ENCODE data around the gene CP. TPM values are rescaled to one million over a fixed set of nuclear protein-coding genes. Genes with fewer than 3 reads are reported as not detected.

Gene CP
- polyA plus RNA-seq, 1 donor (not counting 4 experiments of a cell fraction or from before 2014, with no cell fraction given), result 0.03 TPM

DNA sequence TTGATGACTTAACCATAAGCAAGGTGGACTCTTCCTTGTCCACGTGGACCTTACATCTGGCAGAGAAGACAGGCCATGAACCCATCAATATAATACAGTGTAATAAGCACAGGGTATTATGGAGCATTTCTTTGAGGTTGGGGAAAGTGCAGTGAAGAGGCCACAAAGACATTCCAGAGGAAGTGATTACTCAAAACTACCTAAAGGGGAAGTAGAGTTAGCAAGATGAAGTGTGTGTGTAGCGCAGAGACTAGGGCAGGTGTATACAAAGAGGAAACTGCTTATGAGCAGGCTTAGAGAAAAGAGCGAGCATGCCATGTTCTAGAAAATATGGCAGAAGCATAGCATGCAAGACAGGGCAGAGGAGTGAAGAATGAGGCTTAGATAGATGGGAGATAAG is 17.9 kb downstream of the CP start:
- no peaks in the 10 kb centered on the region for H3K79me2 ChIP-seq (ENCODE audit: control insufficient read depth, insufficient read depth, low read length)
- no peak overlapping the region for H3K4me3 ChIP-seq (ENCODE audit: control insufficient read depth in 2 of 3, extremely low read depth in 1 of 3, insufficient read depth in 2 of 3, low read depth in 1 of 3, low read length in 3 of 3)
- H2AFZ ChIP-seq (ENCODE audit: control insufficient read depth, low read length), result no peak overlapping the region
- H3K27me3 ChIP-seq (ENCODE audit: control insufficient read depth, extremely low read depth, insufficient read depth, low read length), result no peaks in the 10 kb centered on the region
- H3K27ac ChIP-seq (ENCODE audit: control insufficient read depth, insufficient read depth, low read length), result no peak overlapping the region
- H3K36me3 ChIP-seq (ENCODE audit: control insufficient read depth in 2 of 2, extremely low read depth in 1 of 2, insufficient read depth in 2 of 2, low read length in 2 of 2), result no peaks in the 10 kb centered on the region
- H3K9me3 ChIP-seq (ENCODE audit: control insufficient read depth, low read depth, low read length), result no peaks in the 10 kb centered on the region
- H4K20me1 ChIP-seq (ENCODE audit: control insufficient read depth, extremely low read depth, insufficient read depth, low read length), result no peaks in the 10 kb centered on the region
- H3K4me2 ChIP-seq (ENCODE audit: control insufficient read depth, extremely low read depth, insufficient read depth, low read depth, low read length), result no peak overlapping the region
- TF ChIP-seq EZH2 (IDR thresholded peaks at IDR 0.05; ENCODE audit: low read length), result no peak
- TF ChIP-seq CTCF (optimal IDR thresholded peaks at IDR 0.05 in 1 of 3, IDR thresholded peaks at IDR 0.05 in 1 of 3, conservative IDR thresholded peaks at IDR 0.05 in 1 of 3; ENCODE audit: extremely low read depth in 1 of 3, insufficient read depth in 2 of 3, low read length in 3 of 3), result no peak
- dilution Hi-C loops (cut with MboI; ENCODE audit: extremely low pct_ligation_motif_present, low sequenced_read_pairs), result no loop called here
- DNase-seq (ENCODE audit: low read depth, low spot score) (no peak), FAIRE-seq (no peak)
- no peaks in the 10 kb centered on the region for H3K4me1 ChIP-seq (ENCODE audit: control insufficient read depth, extremely low read depth, insufficient read depth, low read length)
- H3K9me1 ChIP-seq (ENCODE audit: control insufficient read depth, extremely low read depth, insufficient read depth, low read length), result no peaks in the 10 kb centered on the region
- no peak overlapping the region for H3K9ac ChIP-seq (ENCODE audit: control insufficient read depth, extremely low read depth, insufficient read depth, low read length)

- dilution Hi-C loops (cut with MboI; ENCODE audit: extremely low pct_ligation_motif_present, low sequenced_read_pairs), result no loop called here
- H3K4me3 ChIP-seq (ENCODE audit: control insufficient read depth in 2 of 3, extremely low read depth in 1 of 3, insufficient read depth in 2 of 3, low read depth in 1 of 3, low read length in 3 of 3), result no peak overlapping the region
- no peak overlapping the region for H3K9ac ChIP-seq (ENCODE audit: control insufficient read depth, extremely low read depth, insufficient read depth, low read length)
- no peaks in the 10 kb centered on the region for H3K9me3 ChIP-seq (ENCODE audit: control insufficient read depth, low read depth, low read length)
- no peak overlapping the region for H3K4me2 ChIP-seq (ENCODE audit: control insufficient read depth, extremely low read depth, insufficient read depth, low read depth, low read length)
- no peaks in the 10 kb centered on the region for H4K20me1 ChIP-seq (ENCODE audit: control insufficient read depth, extremely low read depth, insufficient read depth, low read length)
- no peaks in the 10 kb centered on the region for H3K4me1 ChIP-seq (ENCODE audit: control insufficient read depth, extremely low read depth, insufficient read depth, low read length)
- DNase-seq (ENCODE audit: low read depth, low spot score), result no peak
- no peaks in the 10 kb centered on the region for H3K27me3 ChIP-seq (ENCODE audit: control insufficient read depth, extremely low read depth, insufficient read depth, low read length)
- H2AFZ ChIP-seq (ENCODE audit: control insufficient read depth, low read length), result no peak overlapping the region
- H3K36me3 ChIP-seq (ENCODE audit: control insufficient read depth in 2 of 2, extremely low read depth in 1 of 2, insufficient read depth in 2 of 2, low read length in 2 of 2), result no peaks in the 10 kb centered on the region
- TF ChIP-seq CTCF (optimal IDR thresholded peaks at IDR 0.05 in 1 of 3, IDR thresholded peaks at IDR 0.05 in 1 of 3, conservative IDR thresholded peaks at IDR 0.05 in 1 of 3; ENCODE audit: extremely low read depth in 1 of 3, insufficient read depth in 2 of 3, low read length in 3 of 3) (no peak), EZH2 (IDR thresholded peaks at IDR 0.05; ENCODE audit: low read length) (no peak)
- no peaks in the 10 kb centered on the region for H3K9me1 ChIP-seq (ENCODE audit: control insufficient read depth, extremely low read depth, insufficient read depth, low read length)
- FAIRE-seq, result no peak
- H3K79me2 ChIP-seq (ENCODE audit: control insufficient read depth, insufficient read depth, low read length), result no peaks in the 10 kb centered on the region
- no peak overlapping the region for H3K27ac ChIP-seq (ENCODE audit: control insufficient read depth, insufficient read depth, low read length)
Observed at GRCh38 chr3:149199474-149199873, 22.2 kb downstream of the CP start.

Measured in keratinocyte (primary cell).